Measurements from ENCODE around the gene SHISA7.

GRCh38 chr19:55434356-55434919 is 8.7 kb downstream of the SHISA7 start:
- TF ChIP-seq CTCF (IDR thresholded peaks at IDR 0.05) (no peak), ZFX (IDR thresholded peaks at IDR 0.05; ENCODE audit: borderline replicate concordance) (no peak)

All from 22Rv1 (cell line).